HEK293T (cell line): Measurements from ENCODE around the gene SUMO3.

Source experiments
- ARNT ChIP-seq: fragments of 450-650 bp; IDR thresholded peaks from 2 replicates; pipeline ENCODE4 v1.6.1; 2017; ENCODE audit warnings: mild to moderate bottlenecking
- ELF4 ChIP-seq: fragments of 450-650 bp; IDR thresholded peaks from 2 replicates; pipeline ENCODE4 v1.6.1; 2017; ENCODE audit warnings: antibody characterized with exemption
- FOXM1 ChIP-seq: fragments of 450-650 bp; IDR thresholded peaks from 2 replicates; pipeline ENCODE4 v1.6.1; 2017; ENCODE audit warnings: mild to moderate bottlenecking, borderline replicate concordance

- no peak for TF ChIP-seq FOXM1
- no peak for TF ChIP-seq ELF4
- no peak for TF ChIP-seq ARNT
Measured at GRCh38 chr21:44837537-44837936, 19.7 kb upstream of the SUMO3 start.
